ENCODE data around the gene TBXAS1.

The TBXAS1 gene

GRCh38 chr7:139798892-139799291 is 30.2 kb upstream of the TBXAS1 start:
- CTCF ChIA-PET, result interaction anchor here (1.0 kb wide), 1 partner anchor 11 kb away, joined by 3 read pairs; no protein-coding TSS in a partner anchor
- no peaks in the 10 kb centered on the region for H3K9me3 ChIP-seq (ENCODE audit: control insufficient read depth, insufficient read depth, low read depth, low read length)
- no peaks in the 10 kb centered on the region for H3K36me3 ChIP-seq (ENCODE audit: control insufficient read depth in 2 of 2, insufficient read depth in 1 of 2, low read length in 2 of 2)
- no peak overlapping the region for H3K27ac ChIP-seq (ENCODE audit: extremely low read depth, low read depth, low read length)
- POLR2A ChIA-PET, result no interaction called here
- no peaks in the 10 kb centered on the region for H3K4me1 ChIP-seq (ENCODE audit: control insufficient read depth, insufficient read depth, low read length)
- TF ChIP-seq YY1 (tag by site-specific recombination; IDR thresholded peaks at IDR 0.05), result no peak
- no peak for TF ChIP-seq ZNF324 (tag by site-specific recombination; IDR thresholded peaks at IDR 0.05)
- TF ChIP-seq ZNF560 (tag by site-specific recombination; IDR thresholded peaks at IDR 0.05; ENCODE audit: borderline replicate concordance), result no peak
- no peak for TF ChIP-seq BCL6B (tag by site-specific recombination; IDR thresholded peaks at IDR 0.05)
- TF ChIP-seq ZNF521 (tag by site-specific recombination; IDR thresholded peaks at IDR 0.05), result no peak
- no peak for TF ChIP-seq ZNF624 (tag by site-specific recombination; IDR thresholded peaks at IDR 0.05)
- no peak for TF ChIP-seq KLF1 (tag by site-specific recombination; IDR thresholded peaks at IDR 0.05)
- no peak for TF ChIP-seq ZNF394 (tag by site-specific recombination; IDR thresholded peaks at IDR 0.05; ENCODE audit: borderline replicate concordance)
- no peak for TF ChIP-seq ZNF354C (tag by site-specific recombination; IDR thresholded peaks at IDR 0.05; ENCODE audit: borderline replicate concordance, low read depth)
- TF ChIP-seq ZFP37 (tag by site-specific recombination; IDR thresholded peaks at IDR 0.05), result no peak
- no peak overlapping the region for H3K4me3 ChIP-seq (ENCODE audit: low read depth, low read length)

DNA sequence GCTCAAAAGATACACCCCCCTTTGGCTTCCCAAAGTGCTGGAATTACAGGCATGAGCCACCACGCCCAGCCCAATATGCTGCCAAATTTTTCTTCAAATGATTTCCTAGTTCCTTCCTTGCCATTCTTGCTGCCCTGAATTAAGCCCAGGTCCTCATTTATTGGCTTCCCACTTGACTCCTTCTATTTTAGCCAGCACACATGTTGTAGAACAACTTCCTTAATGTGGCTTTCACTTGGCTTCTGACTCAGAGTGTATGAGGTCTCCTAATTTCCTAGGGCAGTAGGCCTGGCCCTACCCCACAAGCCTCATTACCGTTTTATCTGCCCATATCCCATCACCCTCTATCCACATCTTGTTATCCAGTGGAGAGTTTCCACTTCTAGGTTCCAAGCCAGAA is 29.5 kb upstream of the TBXAS1 start:
- H3K9me3 ChIP-seq (ENCODE audit: control insufficient read depth, insufficient read depth, low read depth, low read length), result no peaks in the 10 kb centered on the region
- ChIA-PET POLR2A (no interaction called here), CTCF (no interaction called here)
- no peaks in the 10 kb centered on the region for H3K36me3 ChIP-seq (ENCODE audit: control insufficient read depth in 2 of 2, insufficient read depth in 1 of 2, low read length in 2 of 2)
- H3K27ac ChIP-seq (ENCODE audit: extremely low read depth, low read depth, low read length), result no peak overlapping the region
- no peak overlapping the region for H3K4me3 ChIP-seq (ENCODE audit: low read depth, low read length)
- TF ChIP-seq HOXA7 (CRISPR knock-in tag; IDR thresholded peaks at IDR 0.05; ENCODE audit: borderline replicate concordance), result no peak
- H3K4me1 ChIP-seq (ENCODE audit: control insufficient read depth, insufficient read depth, low read length), result no peaks in the 10 kb centered on the region

DNA sequence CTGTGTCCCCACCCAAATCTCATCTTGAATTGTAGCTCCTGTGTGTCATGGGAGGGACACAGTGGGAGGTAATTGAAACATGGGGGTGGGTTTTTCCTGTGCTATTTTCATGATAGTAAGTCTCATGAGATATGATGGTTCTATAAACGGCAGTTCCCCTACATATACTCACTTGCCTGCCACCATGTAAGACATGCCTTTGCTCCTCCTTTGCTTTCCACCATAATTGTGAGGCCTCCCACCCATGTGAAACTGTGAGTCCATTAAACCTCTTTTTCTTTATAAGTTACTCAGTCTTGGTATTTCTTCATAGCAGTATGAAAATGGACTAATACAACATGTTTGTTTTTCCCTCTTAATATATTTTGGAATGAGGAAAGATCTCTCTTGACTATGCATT is 24.5 kb upstream of the TBXAS1 start:
- CTCF ChIA-PET, result no interaction called here
- no peak for TF ChIP-seq ZNF654 (tag by site-specific recombination; IDR thresholded peaks at IDR 0.05; ENCODE audit: low read depth)
- TF ChIP-seq ZNF792 (tag by site-specific recombination; IDR thresholded peaks at IDR 0.05), result no peak
- no peak for TF ChIP-seq PRDM1 (tag by site-specific recombination; IDR thresholded peaks at IDR 0.05)
- TF ChIP-seq SP3 (tag by site-specific recombination; IDR thresholded peaks at IDR 0.05), result no peak
- no peak for TF ChIP-seq ZNF48 (tag by site-specific recombination; IDR thresholded peaks at IDR 0.05)
- TF ChIP-seq ZNF133 (tag by site-specific recombination; IDR thresholded peaks at IDR 0.05), result no peak
- TF ChIP-seq ZNF26 (tag by site-specific recombination; IDR thresholded peaks at IDR 0.05), result no peak
- TF ChIP-seq ZNF19 (tag by site-specific recombination; IDR thresholded peaks at IDR 0.05; ENCODE audit: low read depth), result no peak
- TF ChIP-seq ZNF292 (tag by site-specific recombination; IDR thresholded peaks at IDR 0.05; ENCODE audit: borderline replicate concordance, low read depth), result no peak
- no peak for TF ChIP-seq ZNF214 (tag by site-specific recombination; IDR thresholded peaks at IDR 0.05; ENCODE audit: borderline replicate concordance)
- POLR2A ChIA-PET, result no interaction called here
- Histone ChIP-seq H3K4me3 (ENCODE audit: low read depth, low read length) (no peak overlapping the region), H3K9me3 (ENCODE audit: control insufficient read depth, insufficient read depth, low read depth, low read length) (no peaks in the 10 kb centered on the region), H3K27ac (ENCODE audit: extremely low read depth, low read depth, low read length) (no peak overlapping the region), H3K4me1 (ENCODE audit: control insufficient read depth, insufficient read depth, low read length) (no peaks in the 10 kb centered on the region), H3K36me3 (ENCODE audit: control insufficient read depth in 2 of 2, insufficient read depth in 1 of 2, low read length in 2 of 2) (no peaks in the 10 kb centered on the region)
